Measurements from ENCODE around the gene TSPAN18. TPM values are rescaled to one million over a fixed set of nuclear protein-coding genes. Genes with fewer than 3 reads are reported as not detected.

TSPAN18 gene
- total RNA-seq, 1 donor, result under 0.01 TPM

DNA sequence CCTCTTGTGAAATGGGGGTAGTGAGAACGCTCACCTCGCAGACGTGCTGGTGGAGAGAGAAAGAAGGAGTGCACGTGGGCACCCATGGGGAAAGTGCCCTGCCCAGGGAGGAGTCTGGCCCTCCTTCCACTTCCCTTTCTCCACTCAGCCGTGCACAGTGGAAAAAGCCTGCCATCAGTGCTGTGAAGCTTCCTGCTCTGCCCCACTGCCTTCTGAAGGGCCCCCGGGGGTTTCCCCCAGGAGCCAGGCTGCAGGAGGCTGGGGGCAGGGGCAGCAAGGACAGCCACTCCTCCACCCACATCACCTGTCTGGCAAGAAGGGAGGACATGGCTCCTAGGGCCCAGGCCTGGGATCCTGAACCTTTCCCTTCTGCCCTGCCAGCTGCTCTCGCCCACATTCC is 216.4 kb downstream of the TSPAN18 start:
- no peak for DNase-seq (ENCODE audit: low read depth)
- TF ChIP-seq, protein P1, sequence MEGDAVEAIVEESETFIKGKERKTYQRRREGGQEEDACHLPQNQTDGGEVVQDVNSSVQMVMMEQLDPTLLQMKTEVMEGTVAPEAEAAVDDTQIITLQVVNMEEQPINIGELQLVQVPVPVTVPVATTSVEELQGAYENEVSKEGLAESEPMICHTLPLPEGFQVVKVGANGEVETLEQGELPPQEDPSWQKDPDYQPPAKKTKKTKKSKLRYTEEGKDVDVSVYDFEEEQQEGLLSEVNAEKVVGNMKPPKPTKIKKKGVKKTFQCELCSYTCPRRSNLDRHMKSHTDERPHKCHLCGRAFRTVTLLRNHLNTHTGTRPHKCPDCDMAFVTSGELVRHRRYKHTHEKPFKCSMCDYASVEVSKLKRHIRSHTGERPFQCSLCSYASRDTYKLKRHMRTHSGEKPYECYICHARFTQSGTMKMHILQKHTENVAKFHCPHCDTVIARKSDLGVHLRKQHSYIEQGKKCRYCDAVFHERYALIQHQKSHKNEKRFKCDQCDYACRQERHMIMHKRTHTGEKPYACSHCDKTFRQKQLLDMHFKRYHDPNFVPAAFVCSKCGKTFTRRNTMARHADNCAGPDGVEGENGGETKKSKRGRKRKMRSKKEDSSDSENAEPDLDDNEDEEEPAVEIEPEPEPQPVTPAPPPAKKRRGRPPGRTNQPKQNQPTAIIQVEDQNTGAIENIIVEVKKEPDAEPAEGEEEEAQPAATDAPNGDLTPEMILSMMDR (IDR thresholded peaks at IDR 0.05; ENCODE audit: insufficient read depth, low read depth, low read length), result no peak

DNA sequence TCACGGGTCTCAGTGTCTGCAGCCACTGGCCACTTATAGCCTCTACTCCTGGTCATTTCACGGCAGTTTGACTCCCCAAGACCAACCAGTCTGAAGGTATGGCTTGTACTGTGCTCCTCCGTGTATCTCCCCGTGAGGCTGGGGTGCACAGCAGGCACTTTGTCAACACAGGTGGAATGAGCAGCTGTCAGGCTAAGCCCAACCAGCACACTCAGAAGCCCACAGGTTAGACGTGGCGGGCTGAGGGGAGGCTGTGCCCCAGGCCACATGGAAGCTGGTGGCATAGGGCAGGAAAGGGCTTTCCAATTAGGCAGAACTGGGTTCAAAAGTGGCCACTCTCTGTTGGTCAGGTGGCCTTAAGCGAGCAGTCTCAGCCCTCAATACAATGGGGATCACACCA is 216.9 kb downstream of the TSPAN18 start:
- TF ChIP-seq, protein P1 (IDR thresholded peaks at IDR 0.05; ENCODE audit: insufficient read depth, low read depth, low read length), result no peak
- H3K4me3 ChIP-seq (ENCODE audit: low read depth, low read length), result no peak overlapping the region
- no peak for DNase-seq (ENCODE audit: low read depth)

More for the DNA sequence above, 216.4 kb downstream of the TSPAN18 start:
- H3K4me3 ChIP-seq (ENCODE audit: low read depth, low read length), result no peak overlapping the region

- DNase-seq (ENCODE audit: low read depth), result no peak
- no peak overlapping the region for H3K4me3 ChIP-seq (ENCODE audit: low read depth, low read length)
- TF ChIP-seq, protein P1 (IDR thresholded peaks at IDR 0.05; ENCODE audit: insufficient read depth, low read depth, low read length), result no peak
Observed at GRCh38 chr11:44944181-44944852, 217.6 kb downstream of the TSPAN18 start.

DNA sequence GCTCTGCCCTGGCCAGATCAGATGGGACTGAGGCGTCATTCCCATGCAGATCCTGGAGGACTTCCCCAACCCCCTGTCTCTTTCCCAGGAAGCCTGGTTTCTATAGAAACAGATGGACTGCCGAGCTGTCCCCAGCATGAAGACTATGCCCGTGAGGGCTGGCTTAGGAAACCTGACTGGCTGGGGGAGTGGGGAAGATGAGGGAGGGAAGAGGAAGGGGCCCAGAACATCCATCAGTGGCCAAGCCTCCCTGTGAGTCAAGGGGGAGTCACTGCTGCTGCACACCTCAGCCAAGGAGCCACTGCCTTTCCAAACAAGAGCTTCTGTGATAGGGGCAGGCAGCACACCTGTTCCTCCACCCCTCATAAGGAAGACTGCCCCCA is 218.1 kb downstream of the TSPAN18 start:
- no peak overlapping the region for H3K4me3 ChIP-seq (ENCODE audit: low read depth, low read length)
- TF ChIP-seq, protein P1 (IDR thresholded peaks at IDR 0.05; ENCODE audit: insufficient read depth, low read depth, low read length), result no peak
- DNase-seq (ENCODE audit: low read depth), result no peak

- TF ChIP-seq, protein P1 (IDR thresholded peaks at IDR 0.05; ENCODE audit: insufficient read depth, low read depth, low read length), result no peak
- no peak overlapping the region for H3K4me3 ChIP-seq (ENCODE audit: low read depth, low read length)
- no peak for DNase-seq (ENCODE audit: low read depth)
Observed at GRCh38 chr11:44945666-44946065, 218.9 kb downstream of the TSPAN18 start.

DNA sequence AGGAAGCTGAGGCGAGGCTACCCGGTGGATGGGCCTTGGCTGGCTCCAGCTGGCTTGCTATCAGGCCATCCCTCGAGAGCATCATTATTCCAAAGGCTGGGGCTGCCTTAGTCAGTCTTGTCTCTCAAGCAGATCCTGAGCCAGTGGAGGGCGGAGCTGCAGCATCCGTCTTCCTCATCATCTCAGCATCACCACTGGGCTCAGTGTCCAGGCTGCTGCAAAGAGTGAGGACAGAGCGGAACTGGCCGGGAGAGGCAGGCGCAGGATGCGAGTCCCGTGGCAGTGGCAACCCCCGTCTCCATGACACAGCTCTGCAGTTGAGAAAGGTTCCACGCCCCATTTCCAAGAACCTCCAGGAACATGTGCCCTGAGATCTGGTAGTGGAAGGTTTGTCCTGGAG is 219.5 kb downstream of the TSPAN18 start:
- no peak overlapping the region for H3K4me3 ChIP-seq (ENCODE audit: low read depth, low read length)
- no peak for DNase-seq (ENCODE audit: low read depth)
- TF ChIP-seq, protein P1 (IDR thresholded peaks at IDR 0.05; ENCODE audit: insufficient read depth, low read depth, low read length), result no peak

- TF ChIP-seq, protein P1 (IDR thresholded peaks at IDR 0.05; ENCODE audit: insufficient read depth, low read depth, low read length), result no peak
- H3K4me3 ChIP-seq (ENCODE audit: low read depth, low read length), result no peak overlapping the region
- DNase-seq (ENCODE audit: low read depth), result no peak
Observed at GRCh38 chr11:44947114-44947513, 220.4 kb downstream of the TSPAN18 start.

Data from fibroblast of villous mesenchyme (primary cell).